NCI-H774 (cell line): ENCODE results near the gene BBS9.
"Not testable (repeated sequence)": the region's sequence is repeated elsewhere in the genome, so short reads cannot be mapped to it uniquely, and the experiment has no call there.

Source experiments
- DNase-seq: peaks from one replicate; lab custom pipeline; 2025; lab: John Stamatoyannopoulos, UW

The BBS9 gene

GRCh38 chr7:33495207-33495606 lies 365.8 kb downstream of the BBS9 start:
- DNase-seq = no peak

- DNase-seq = no peak
Measured at GRCh38 chr7:33497051-33497450, 367.7 kb downstream of the BBS9 start.

GRCh38 chr7:33500703-33501701 lies 371.6 kb downstream of the BBS9 start:
- DNase-seq = no peak

GRCh38 chr7:33503014-33503413 lies 373.6 kb downstream of the BBS9 start:
- no peak for DNase-seq

GRCh38 chr7:33503736-33504135 lies 374.4 kb downstream of the BBS9 start:
- no peak for DNase-seq

- no peak for DNase-seq
Measured at GRCh38 chr7:33504266-33504665, 374.9 kb downstream of the BBS9 start.

GRCh38 chr7:33509206-33509605 lies 379.8 kb downstream of the BBS9 start:
- no peak for DNase-seq

- DNase-seq = no peak
Measured at GRCh38 chr7:33511778-33512177, 382.4 kb downstream of the BBS9 start.

GRCh38 chr7:33516568-33516967 lies 387.2 kb downstream of the BBS9 start:
- DNase-seq = no peak

- DNase-seq = no peak
Measured at GRCh38 chr7:33517191-33517590, 387.8 kb downstream of the BBS9 start.

- not testable (repeated sequence) for DNase-seq
Measured at GRCh38 chr7:33527008-33527407, 397.6 kb downstream of the BBS9 start.

- not testable (repeated sequence) for DNase-seq
Measured at GRCh38 chr7:33527613-33528012, 398.2 kb downstream of the BBS9 start.

- DNase-seq = no peak
Measured at GRCh38 chr7:33529070-33529469, 399.7 kb downstream of the BBS9 start.

GRCh38 chr7:33530664-33531063 lies 401.3 kb downstream of the BBS9 start:
- DNase-seq = no peak

- DNase-seq = no peak
Measured at GRCh38 chr7:33531888-33532287, 402.5 kb downstream of the BBS9 start.

- no peak for DNase-seq
Measured at GRCh38 chr7:33534833-33535232, 405.5 kb downstream of the BBS9 start.

- no peak for DNase-seq
Measured at GRCh38 chr7:33535989-33536388, 406.6 kb downstream of the BBS9 start.

GRCh38 chr7:33536398-33537103 lies 407.2 kb downstream of the BBS9 start:
- DNase-seq = no peak

- no peak for DNase-seq
Measured at GRCh38 chr7:33537104-33537477, 407.7 kb downstream of the BBS9 start.

GRCh38 chr7:33539198-33539597 lies 409.8 kb downstream of the BBS9 start:
- DNase-seq = no peak

- no peak for DNase-seq
Measured at GRCh38 chr7:33539659-33540400, 410.5 kb downstream of the BBS9 start.

- no peak for DNase-seq
Measured at GRCh38 chr7:33547880-33548279, 418.5 kb downstream of the BBS9 start.
